HuH-7 (cell line): ENCODE results near the gene CTNNA2.

ENCODE experiments used
- DNase-seq: peaks from one replicate; pipeline ENCODE4 v3.0.0; 2011; ENCODE audit warnings: low spot score

The CTNNA2 gene

DNA sequence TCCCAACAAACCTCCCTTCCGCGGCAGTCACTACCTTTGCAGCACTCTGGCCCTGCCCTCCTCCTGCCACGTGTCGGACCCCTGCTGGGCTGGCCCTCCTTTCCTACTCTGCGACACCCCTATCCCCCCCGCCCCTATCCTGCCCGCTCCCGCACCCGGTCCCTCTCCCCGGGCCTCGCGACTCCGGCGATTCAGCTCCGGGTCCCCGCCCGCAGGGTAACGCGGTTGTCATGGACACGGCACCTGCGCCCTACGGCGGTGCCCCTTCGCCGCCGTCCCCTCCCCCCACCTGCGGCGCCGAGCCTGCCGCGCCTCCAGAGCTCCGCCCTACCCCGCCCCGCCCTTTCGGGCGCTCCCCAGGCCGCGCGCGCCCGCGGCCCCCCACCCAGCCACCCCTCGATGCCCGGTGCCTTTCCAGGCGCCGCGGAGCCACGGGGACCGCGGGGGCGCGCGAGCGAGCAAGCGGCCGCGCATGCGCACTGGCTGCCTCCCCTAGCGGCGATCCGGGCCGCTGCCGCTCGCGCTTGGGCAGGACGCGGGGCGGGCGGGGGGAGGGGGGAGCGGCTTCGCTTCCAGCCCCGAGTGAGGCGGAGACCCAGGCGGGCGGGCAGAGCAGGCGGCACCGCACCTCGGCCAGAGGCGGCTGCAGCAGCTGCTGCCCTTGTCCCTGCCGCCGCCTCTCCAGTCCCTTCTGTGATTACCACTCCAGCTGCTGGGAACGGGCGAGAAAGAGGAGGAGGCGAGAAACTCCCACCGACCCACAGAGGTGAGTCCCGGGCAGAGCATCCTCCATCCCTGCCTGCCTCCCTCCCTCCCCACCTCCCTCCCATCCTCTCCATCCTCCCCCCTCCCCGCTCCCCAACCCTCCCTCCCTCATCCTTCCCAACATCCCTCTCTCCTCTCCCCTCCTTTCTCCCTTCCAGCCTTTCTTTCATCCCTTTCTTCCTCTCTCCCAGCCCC is at the start of gene CTNNA2:
TSS of gene CTNNA2 (plus strand) at position 610 of the 960 bp plus-strand sequence.
- peak; percentile 85 for DNase-seq

DNA sequence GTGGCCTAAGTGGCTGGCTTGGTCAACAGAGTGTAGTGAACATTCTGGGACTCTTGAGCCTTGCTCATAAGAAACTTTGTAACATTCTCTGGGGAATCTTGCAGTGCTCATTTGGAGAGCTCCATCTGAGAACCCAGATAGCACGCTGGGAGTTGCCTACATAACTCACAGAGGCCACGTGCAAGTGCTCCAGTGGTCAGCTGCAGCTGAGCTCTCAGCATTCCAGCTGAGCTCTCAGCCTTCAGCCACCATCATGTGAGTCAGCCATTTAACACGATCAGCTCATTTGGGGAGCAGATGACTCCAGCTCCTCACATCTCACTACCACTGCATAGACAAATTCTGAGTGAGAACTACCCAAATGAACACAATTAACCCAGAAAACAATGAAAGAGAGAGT is 25.5 kb upstream of the CTNNA2 start:
- no peak for DNase-seq

DNA sequence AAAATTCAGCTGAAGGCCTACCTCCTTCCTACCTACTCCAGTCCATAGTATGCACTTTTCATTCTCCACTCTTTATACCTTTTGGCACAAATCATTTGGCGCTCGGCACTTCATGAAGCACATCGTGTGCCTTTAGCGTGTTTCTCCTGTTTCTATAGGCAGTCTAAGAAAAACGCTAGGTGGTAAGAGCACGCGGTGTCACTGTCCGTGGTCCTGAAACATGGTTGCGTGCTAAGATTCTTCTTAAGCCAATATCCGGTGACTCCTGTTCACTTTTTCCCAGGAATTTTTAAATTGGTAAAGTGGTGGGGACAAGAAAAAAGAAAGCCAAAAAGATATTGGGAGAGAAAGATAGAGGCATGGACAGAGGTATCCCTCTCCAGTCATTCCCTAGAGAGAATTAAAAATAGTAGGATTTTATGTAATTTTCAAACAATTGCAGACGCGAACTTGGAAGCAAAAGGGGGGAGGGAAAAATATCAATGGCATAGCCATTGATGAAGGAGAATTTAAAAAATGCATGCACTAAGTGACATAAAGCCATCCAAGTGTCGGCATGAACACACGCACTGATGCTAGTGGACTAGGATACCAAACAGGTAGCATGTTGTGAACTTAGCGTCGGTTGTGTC is 1.4 kb upstream of the CTNNA2 start:
- DNase-seq = peak; percentile 37

DNA sequence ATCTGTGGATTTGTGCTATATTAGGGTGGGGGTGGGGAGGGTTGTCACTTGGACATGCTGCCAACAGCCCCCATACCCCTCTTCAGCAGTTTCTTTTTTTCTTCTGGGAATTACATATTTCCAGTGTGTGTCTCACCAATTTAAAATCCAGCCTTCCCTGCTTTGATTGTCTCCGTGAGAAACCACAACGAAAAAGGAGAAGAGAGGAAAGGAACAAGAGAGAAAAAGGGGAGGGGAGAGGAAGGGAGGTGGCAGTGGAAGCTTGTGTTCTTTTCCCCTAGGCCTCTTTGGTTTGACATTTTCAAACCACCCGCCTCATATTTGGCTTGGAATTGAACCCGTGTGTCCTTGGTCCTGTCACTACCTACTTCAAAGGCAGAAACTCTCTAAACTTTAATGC is 860 bp downstream of the CTNNA2 start:
- DNase-seq = no peak

DNA sequence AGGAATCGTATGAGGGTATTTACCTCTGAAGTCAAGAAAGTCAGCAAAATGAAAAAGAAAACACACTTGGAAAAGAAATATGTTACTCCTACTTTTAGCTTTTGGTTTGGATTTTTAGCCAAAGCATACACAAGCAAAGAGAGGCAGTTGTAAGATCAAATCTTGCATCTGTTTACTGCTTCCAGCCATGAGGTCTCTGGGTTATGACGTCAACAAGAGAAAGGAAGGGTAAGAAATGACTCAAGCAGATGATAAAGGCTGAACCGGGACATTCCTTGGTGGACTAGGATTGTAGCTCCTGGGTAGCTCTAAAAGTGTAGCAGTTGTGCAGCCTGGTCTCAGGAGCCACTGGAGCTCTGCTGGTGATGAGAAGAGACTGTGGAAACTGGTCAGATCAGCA is 16.8 kb downstream of the CTNNA2 start:
- no peak for DNase-seq

DNA sequence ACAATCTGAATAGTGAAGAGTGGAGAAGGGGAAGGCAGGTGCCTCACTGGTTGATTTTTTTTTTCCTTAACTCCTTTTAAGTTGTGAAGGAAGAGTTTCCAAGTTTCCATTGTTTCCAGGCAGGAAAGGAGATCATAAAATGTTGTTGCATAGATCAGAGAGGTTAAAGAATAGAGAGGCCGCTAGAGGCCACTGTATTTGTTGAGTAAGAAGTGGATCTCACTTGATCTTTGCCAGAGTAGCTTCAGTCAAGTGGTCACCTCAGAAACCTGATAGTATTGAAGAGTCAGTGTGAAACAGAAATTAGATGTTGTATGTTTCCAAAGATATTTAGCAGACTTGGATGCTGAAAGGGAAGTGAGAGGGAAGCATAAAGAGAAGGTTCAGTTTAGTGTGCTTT is 17.6 kb downstream of the CTNNA2 start:
- no peak for DNase-seq

DNA sequence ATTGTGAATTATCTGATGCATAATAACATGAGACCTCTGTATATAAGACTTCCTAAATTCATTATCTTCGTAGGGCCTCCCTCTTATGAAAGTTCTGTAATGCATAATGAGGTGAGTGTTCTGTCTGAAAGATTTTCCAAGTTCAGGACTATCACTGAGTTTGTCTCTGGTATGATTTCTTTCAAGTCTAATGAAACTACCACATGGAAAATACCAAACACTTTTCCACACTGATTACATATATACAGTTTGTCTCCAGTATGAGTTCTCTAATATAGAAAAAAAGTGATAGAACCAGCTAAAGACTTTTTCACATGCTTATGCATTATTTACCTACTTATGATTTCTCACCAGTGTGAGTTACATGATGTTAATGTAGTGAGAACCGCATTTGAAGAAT is 34.7 kb downstream of the CTNNA2 start:
- no peak for DNase-seq

DNA sequence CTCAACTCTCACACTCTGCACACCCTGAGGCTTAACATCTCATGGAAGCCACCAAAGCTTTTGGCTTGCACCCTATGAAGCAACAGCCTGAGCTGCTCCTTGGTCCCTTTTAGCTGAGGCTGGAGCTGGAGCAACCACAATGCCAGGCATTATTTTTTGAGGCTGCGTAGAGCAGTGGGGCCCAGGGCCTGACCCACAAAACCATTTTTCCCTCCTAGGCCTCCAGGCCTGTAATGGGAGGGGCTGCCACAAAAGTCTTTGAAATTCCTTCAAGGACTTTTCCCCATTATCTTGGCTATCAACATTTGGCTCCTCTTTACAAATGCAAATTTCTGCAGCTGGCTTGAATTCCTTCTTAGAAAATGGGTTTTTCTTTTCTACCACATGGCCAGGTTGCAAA is 39.8 kb downstream of the CTNNA2 start:
- DNase-seq = no peak

DNA sequence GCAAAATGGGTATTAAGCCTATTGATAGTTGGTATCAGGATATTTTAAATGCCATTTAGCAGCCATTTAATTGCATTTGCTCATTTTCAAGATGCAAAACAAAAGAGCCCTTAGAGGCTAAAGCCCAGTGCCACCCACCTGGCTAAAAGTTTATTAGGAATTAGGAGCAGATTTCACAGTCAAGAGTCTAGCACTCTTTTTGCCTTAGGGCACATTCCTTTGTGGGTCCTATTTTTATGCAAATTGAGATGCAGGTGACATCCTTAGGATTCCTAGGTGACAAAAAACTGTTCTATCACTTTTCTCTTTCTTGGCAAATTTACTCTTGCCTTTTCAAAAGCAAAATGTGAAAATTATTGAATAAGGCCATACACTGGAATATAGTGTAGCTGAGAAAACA is 42.0 kb downstream of the CTNNA2 start:
- no peak for DNase-seq

DNA sequence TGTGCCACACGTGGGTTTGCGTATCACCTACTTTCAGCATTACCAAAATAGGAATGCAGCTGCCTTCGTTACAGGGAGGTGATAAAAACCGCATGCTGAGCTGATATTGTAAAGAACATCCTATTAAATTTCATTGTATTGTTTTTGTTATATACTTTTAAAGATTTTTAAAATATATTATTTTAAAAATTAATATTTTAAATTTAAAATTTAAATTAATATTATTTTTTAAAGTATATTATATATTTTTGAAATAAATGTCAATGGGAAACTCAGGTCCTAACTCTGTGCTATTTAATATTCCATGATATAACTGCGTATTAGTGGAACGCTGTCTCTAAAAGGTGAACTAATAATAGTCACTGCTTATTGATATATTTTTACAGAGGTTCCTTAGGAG is 51.2 kb downstream of the CTNNA2 start:
- DNase-seq = no peak

DNA sequence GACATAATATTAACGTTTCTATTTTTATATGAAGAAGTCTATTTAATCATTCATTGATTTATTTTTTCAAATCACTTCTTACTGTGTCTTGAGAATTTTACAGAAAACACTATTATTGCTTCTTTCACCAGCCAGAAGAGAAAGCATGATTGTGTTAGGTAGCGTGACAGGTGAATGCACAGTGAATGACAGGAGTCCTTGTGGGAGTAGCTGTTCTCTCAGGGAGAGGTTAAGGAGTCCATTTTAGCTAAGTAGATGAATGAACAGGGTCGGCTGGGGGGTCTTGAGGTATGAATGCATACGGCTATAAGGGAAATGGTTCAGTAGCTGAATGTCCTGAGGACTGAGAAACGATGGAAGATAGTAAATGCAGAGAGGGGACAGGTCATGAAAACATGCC is 56.2 kb downstream of the CTNNA2 start:
- no peak for DNase-seq

DNA sequence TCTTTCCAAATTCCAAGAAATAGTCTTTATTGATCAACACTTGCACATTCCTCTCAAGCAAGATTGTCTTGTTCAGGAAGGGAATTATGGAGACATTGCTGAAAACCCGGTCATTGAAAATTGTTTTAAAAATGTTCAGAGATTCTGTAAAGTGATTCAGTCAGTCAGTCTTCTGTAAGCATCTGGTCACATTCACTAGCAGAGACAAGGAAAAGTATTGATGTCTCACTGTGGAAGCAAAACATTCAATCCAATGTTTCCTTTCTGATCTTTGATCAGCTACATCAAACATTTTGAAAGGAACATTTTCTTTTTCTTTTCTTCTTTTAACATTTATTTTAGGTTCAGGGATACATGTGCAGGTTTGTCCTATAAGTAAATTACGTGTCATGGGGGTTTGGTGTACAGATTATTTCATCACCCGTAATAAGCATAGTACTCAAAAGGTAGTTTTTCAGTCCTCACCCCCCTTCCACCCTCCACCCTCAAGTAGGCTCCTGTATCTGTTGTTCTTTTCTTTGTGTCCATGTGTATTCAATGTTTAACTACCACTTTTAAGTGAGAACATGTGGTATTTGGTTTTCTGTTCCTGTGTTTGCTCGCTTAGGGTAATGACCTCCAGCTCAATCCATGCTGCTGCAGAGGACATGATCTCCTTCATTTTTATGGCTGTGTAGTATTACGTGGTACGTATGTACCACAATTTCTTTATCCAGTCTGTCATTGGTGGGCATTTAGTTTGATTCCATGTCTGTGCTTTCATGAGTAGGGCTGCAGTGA is 61.2 kb downstream of the CTNNA2 start:
- no peak for DNase-seq

DNA sequence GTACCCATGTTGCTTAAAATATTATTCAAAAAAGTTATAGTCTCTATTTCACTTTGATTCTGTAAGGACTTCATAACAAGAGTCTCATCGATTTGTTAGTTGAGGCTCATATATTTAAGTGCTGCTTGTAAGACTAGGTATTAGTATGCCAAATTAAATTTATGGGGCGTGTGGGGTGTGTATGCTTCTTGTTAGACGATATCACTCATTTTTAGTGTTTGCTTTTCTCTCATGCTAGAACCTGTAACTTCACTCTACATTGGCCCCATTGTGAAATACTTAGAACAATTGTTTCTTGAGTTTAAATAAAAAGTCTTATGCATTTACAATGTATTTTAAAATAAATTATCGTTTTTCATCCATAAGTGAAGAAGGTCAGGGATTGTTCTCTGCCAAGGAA is 63.6 kb downstream of the CTNNA2 start:
- DNase-seq = no peak

DNA sequence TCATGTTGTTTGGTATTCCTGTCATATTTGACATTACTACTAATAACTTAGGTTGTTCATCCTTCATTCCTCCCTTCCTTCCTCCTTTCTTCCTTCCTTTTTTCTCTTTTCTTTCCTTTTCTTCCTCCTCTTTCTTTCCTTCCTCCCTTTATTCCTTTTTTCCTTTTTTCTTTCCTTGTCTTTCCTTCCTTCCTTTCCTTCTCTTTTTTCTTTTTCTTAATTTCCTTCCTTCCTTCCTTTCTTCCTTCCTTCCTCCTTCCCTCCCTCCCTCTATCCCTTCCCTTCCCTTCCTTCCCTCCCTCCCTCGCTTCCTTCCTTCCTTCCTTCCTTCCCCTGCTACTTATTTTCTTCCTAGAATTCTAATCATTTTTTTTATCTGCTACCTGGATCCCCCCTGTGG is 66.1 kb downstream of the CTNNA2 start:
- no peak for DNase-seq

DNA sequence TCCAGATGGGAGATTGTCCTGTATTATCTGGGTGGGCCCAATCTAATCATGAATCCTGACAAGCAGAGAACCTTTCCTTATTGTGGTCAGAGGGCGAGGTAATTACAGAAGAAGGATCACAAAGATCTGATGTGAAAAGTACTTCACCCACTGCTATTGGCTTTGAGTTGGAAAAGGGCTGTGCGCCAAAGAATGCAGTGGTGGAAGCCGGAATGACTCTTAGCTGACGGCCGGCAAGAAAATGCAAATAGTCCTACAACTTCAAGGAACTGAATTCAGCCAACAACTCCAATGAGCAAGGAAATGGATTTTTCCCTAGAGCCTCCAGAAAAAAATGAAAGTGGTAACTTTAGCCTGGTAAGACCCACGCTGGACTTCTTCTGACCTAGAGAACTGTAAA is 67.3 kb downstream of the CTNNA2 start:
- DNase-seq = no peak

DNA sequence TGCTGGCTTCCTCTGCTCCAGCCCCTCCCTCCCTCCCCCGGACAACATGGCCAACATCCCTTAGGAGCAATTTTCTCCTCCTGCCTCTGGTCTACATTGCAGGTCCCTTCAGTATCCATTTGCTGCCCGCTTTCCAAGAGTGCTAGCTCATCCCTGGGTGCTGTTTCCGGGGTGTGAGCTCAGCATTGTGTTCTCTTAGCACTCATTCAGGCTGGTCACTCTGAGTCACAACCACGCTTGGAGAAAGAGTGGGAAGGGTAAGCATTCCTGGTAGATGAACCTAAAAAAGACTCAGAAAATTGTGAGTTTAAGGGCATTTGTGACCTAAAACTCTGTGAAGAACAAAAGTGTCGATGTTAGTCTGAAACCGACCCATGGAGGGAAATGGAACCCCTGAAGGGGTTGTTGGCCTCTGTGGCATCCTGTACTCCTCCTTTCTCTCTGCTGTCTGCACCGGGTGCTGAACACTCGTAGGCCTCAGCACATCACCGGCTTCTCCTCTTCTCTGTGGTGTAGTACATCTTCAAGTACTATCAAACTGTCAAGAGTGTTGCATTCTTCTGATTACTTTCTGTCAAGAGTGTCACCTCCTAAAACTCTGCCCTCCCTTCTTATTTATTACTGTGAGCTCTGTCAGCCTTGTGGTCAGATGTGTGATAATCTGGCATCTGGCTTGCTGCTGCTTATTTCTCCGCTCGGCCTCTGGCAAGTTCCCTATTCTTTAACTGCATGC is 73.0 kb downstream of the CTNNA2 start:
- no peak for DNase-seq

DNA sequence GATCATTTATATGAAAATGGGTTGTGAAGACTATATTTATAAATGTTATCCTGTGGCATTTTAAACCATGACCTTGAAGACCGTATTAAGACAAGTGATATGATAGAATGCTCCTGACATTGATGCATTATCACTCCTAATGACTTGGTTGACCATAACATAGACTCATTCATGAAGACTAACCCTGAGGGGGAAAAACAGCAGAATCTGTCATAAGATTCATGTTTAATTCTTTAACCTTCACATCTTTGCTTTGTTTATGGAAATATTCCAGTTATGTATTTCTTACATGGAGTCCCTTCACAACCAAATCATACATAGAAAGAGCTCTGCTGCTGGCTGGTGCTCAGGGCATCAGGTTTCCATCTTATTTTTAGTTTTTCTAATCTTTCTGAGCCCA is 78.4 kb downstream of the CTNNA2 start:
- DNase-seq = no peak

DNA sequence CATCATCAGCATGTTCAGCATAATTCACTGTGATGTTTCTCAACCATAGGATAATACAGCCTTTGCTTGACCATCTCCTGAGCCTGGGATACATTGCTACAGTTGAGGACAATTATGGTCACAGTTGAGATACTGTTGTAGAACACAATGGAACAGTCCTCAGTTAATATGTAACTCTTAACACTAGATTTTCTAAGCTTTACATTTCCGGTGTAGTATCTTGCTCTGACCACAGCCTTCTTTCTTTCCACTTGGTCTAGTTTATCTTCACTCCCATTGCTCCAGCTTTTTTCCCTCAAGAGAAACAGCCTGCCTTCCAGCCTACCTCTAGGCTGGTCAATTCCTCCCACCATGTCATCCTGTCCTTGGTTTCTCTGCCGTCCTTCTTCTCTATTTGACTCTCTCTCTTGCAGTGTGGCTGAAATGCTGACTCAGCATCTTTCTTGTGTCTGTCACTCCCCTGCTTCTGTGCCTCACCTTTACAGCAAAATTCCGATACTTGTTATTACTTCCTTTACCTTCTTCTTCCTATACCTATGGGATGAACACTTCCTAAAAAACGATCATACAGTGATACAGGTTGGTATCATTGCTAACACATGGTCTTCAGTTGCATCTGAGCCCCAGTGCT is 80.5 kb downstream of the CTNNA2 start:
- DNase-seq = no peak

DNA sequence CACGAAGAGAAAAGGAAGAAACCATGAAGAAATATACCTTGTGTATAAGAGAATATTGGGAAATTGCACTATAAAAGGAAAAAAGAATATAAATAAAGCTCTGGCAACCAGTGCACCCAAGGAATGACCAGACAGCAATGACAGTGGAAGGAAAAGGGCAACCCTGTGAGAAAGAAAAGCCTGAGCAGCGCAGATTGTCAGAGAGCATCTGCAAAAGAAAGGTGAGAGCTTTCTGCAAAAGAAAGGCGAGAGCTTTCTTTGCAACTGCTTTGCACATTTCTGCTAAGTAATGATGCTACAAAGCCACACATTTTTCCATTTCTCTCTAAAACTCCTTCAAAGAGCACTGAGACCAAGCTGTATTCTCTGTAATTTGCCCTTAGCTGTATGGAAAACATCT is 83.6 kb downstream of the CTNNA2 start:
- no peak for DNase-seq

DNA sequence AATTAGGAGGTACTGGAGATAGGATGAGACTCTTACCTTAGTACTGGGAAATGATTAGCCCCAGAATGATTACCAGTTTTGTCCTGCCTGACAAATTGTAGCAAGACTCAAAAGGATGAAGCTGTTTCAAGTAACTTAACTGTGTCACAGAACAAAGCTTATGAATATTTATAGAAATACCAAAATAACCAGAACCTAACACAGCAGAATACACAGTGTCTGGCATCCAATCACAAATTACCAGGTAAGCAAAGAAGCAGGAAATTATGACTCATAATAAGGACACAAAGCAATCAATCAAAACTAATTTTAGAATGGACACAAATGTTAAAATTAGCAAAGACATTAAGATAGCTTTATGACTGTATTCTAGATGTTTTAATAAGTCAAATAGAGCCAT is 91.9 kb downstream of the CTNNA2 start:
- no peak for DNase-seq

DNA sequence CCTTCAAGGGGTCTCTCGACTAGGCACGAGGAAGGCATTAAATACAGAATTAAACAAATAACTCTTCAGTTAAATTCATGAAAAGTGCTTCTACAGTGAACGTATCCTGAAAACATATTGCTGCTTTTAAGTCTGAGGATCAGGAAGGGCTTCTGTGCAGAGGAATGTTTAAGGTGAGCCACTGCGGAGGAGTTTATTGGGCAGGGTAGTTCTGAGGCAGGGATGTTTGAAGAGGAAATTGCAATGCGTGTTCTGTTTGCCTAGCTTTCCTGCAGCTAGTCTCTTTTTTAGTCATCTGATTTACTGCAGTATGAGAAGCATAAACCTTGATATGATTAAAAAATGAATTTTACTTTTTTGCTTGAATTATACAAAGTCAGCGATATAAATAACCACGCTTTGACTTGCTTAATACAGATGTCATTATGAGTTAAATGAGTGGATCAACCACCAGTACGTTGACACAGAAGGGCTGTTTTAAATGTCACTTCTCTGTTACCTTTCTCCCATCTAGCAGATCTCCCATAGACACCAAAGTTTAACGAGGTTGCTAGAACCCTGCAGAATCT is 98.7 kb downstream of the CTNNA2 start:
- no peak for DNase-seq
